ENCODE measurements around the gene IRF5. TPM values are rescaled to one million over a fixed set of nuclear protein-coding genes. Genes with fewer than 3 reads are reported as not detected.

IRF5 gene
- total RNA-seq, 2 donors from 2014 or later: 4.9 to 15.3 TPM

- Histone ChIP-seq H3K27ac (no peak overlapping the region), H3K27me3 (no peaks in the 10 kb centered on the region), H3K9me3 (no peaks in the 10 kb centered on the region), H3K4me1 (peaks cover 6% of the 10 kb centered on the region), H3K36me3 (replicated peaks in 1 of 2; ENCODE audit: insufficient read depth in 1 of 2, low read depth in 2 of 2) (no peaks in the 10 kb centered on the region), H3K4me3 (no peak overlapping the region)
- intact Hi-C loops (cut with DNase I): no loop called here
- ATAC-seq (no peak), DNase-seq (no peak)
- 72 to 82% methylated on average over 9 of the region's 9 CpGs for WGBS, 2 donors
- TF ChIP-seq CTCF (IDR thresholded peaks at IDR 0.05): no peak
These were observed 15.8 kb upstream of the IRF5 start for GRCh38 chr7:128921866-128922440.

- peaks cover 6% of the 10 kb centered on the region for H3K4me1 ChIP-seq
- ATAC-seq: no peak
- no peak for TF ChIP-seq POLR2A (IDR thresholded peaks at IDR 0.05)
- TF ChIP-seq CTCF (IDR thresholded peaks at IDR 0.05): no peak
- DNase-seq: no peak
- no peak overlapping the region for H3K27ac ChIP-seq
- intact Hi-C loops (cut with DNase I): no loop called here
- H3K4me3 ChIP-seq: no peak overlapping the region
- H3K27me3 ChIP-seq: no peaks in the 10 kb centered on the region
- H3K9me3 ChIP-seq: no peaks in the 10 kb centered on the region
- 70% methylated on average over 10 to 16 of the region's 16 CpGs for WGBS, 2 donors
- H3K36me3 ChIP-seq (replicated peaks in 1 of 2; ENCODE audit: insufficient read depth in 1 of 2, low read depth in 2 of 2): no peaks in the 10 kb centered on the region
These were observed 15.0 kb upstream of the IRF5 start for GRCh38 chr7:128922496-128923410.

- H3K27ac ChIP-seq: no peak overlapping the region
- no peaks in the 10 kb centered on the region for H3K9me3 ChIP-seq
- H3K27me3 ChIP-seq: no peaks in the 10 kb centered on the region
- H3K4me1 ChIP-seq: peaks cover 6% of the 10 kb centered on the region
- 74 to 87% methylated on average over 4 to 5 of the region's 5 CpGs for WGBS, 2 donors
- no peak overlapping the region for H3K4me3 ChIP-seq
- no peak for TF ChIP-seq POLR2A (IDR thresholded peaks at IDR 0.05)
- no peak for TF ChIP-seq CTCF (IDR thresholded peaks at IDR 0.05)
- H3K36me3 ChIP-seq (replicated peaks in 1 of 2; ENCODE audit: insufficient read depth in 1 of 2, low read depth in 2 of 2): no peaks in the 10 kb centered on the region
- intact Hi-C loops (cut with DNase I): no loop called here
- no peak for DNase-seq
- no peak for ATAC-seq
These were observed 14.3 kb upstream of the IRF5 start for GRCh38 chr7:128923411-128923800.

DNA sequence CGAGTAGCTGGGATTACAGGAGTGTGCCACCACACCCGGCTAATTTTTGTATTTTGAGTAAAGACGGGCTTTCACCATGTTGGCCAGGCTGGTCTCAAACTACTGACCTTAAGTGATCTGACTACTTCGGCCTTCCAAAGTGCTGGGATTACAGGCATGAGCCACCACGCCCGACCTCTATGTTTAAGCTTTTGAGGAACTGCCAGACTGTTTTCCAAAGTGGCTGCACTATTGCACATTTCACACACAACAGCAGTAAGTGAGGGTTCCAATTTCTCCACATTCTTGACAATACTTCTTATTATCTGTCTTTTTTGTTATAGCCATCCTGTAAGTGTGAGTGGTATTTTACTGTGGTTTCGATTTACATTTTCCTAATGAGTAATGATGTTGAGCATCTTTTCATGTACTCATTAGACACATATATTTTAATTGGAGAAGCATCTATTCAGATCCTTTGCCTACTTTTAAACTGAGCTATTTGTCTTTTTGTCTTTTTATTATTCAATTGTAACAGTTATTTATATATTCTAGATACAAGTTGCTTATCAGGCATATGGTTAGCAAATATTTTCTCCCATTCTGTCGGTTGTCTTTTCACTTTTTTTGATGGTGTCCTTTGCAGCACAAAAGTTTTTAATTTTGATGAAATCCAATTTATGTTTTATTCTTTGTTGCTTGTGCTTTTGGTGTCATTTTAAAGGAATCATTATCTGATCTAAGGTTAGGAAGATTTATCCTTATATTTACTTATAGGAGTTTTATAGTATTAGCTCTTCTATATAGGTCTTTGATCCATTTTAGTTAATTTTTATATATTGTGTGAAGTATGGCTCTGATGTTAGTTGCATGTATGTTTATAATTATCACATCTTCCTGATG, 12.8 kb upstream of the IRF5 start:
- DNase-seq (no peak), ATAC-seq (no peak)
- no peaks in the 10 kb centered on the region for H3K27me3 ChIP-seq
- peaks cover 6% of the 10 kb centered on the region for H3K4me1 ChIP-seq
- intact Hi-C loops (cut with DNase I): no loop called here
- TF ChIP-seq POLR2A (IDR thresholded peaks at IDR 0.05) (no peak), CTCF (IDR thresholded peaks at IDR 0.05) (no peak)
- H3K36me3 ChIP-seq (replicated peaks in 1 of 2; ENCODE audit: insufficient read depth in 1 of 2, low read depth in 2 of 2): no peaks in the 10 kb centered on the region
- H3K9me3 ChIP-seq: no peaks in the 10 kb centered on the region
- no peak overlapping the region for H3K4me3 ChIP-seq
- no peak overlapping the region for H3K27ac ChIP-seq
- 67 to 77% methylated on average over 8 of the region's 8 CpGs for WGBS, 2 donors
